ENCODE results near the gene ZNF343. TPM values are rescaled to one million over a fixed set of nuclear protein-coding genes. Genes with fewer than 3 reads are reported as not detected.

Gene ZNF343
- total RNA-seq, 1 experiment from 2014 or later, result 13.4 TPM

DNA sequence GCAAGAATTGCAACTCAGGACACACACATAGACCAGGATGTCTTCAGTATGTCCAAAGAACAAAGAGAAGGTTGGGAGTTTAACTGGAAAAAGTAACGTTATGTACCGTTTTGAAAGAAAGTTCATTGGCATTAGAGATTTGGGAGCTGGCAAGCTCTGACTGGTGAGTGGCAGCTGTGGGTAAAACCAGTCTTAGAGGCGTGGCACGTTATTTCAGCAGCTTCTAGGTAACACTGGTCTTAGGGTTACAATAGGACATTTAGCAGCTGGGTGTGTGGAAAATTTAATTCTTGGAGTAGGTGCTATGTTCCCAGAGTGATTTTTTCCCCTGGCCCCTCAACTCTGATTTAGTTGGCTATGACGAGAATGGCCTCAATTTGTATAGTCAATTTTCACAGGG, 57.3 kb downstream of the ZNF343 start:
- no peak overlapping the region for H3K27ac ChIP-seq (ENCODE audit: low read length)
- no peaks in the 10 kb centered on the region for H3K9me3 ChIP-seq (ENCODE audit: control insufficient read depth, insufficient read depth, low read depth, low read length)
- in situ Hi-C loops (cut with HindIII; ENCODE audit: low pct_unique_long_range_greater_than_20kb, low sequenced_read_pairs) (no loop called here), intact Hi-C loops (cut with micrococcal nuclease; ENCODE audit: unreplicated experiment) (loop anchor here (5.0 to 10.0 kb wide), 2 partner anchors 34 to 487 kb away; no protein-coding TSS in a partner anchor)
- BruUV-seq (replicated peaks), result no TSS peak
- no peak overlapping the region for H3K4me3 ChIP-seq (ENCODE audit: low read depth in 2 of 2, low read length in 2 of 2)
- ChIA-PET CTCF (interaction anchor here (1.6 kb wide), 1 partner anchor 244 kb away, joined by 10 read pairs; no protein-coding TSS in a partner anchor), POLR2A (interaction anchor here (0.5 kb wide), 1 partner anchor 966 kb away, joined by 3 read pairs; no protein-coding TSS in a partner anchor)
- no peak for DNase-seq (ENCODE audit: low read depth, low spot score)
- H3K27me3 ChIP-seq (ENCODE audit: control insufficient read depth, insufficient read depth, low read length), result peaks cover 5% of the 10 kb centered on the region; the same call in 1 of the 2 replicates
- no peak for ATAC-seq
- no peaks in the 10 kb centered on the region for H3K36me3 ChIP-seq (ENCODE audit: control insufficient read depth, insufficient read depth, low read length)
- TF ChIP-seq, protein P1, sequence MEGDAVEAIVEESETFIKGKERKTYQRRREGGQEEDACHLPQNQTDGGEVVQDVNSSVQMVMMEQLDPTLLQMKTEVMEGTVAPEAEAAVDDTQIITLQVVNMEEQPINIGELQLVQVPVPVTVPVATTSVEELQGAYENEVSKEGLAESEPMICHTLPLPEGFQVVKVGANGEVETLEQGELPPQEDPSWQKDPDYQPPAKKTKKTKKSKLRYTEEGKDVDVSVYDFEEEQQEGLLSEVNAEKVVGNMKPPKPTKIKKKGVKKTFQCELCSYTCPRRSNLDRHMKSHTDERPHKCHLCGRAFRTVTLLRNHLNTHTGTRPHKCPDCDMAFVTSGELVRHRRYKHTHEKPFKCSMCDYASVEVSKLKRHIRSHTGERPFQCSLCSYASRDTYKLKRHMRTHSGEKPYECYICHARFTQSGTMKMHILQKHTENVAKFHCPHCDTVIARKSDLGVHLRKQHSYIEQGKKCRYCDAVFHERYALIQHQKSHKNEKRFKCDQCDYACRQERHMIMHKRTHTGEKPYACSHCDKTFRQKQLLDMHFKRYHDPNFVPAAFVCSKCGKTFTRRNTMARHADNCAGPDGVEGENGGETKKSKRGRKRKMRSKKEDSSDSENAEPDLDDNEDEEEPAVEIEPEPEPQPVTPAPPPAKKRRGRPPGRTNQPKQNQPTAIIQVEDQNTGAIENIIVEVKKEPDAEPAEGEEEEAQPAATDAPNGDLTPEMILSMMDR (IDR thresholded peaks at IDR 0.05), result no peak
- TF ChIP-seq TCF7L2 (IDR thresholded peaks at IDR 0.05; ENCODE audit: low read depth, low read length), result no peak
- no peak for TF ChIP-seq SIN3A (IDR thresholded peaks at IDR 0.05; ENCODE audit: borderline replicate concordance, insufficient read depth, low read depth, low read length)
- no peak for TF ChIP-seq POLR2AphosphoS5 (IDR thresholded peaks at IDR 0.05; ENCODE audit: low read depth, low read length)
- H3K4me1 ChIP-seq (ENCODE audit: control insufficient read depth, insufficient read depth, low read length), result no peaks in the 10 kb centered on the region

DNA sequence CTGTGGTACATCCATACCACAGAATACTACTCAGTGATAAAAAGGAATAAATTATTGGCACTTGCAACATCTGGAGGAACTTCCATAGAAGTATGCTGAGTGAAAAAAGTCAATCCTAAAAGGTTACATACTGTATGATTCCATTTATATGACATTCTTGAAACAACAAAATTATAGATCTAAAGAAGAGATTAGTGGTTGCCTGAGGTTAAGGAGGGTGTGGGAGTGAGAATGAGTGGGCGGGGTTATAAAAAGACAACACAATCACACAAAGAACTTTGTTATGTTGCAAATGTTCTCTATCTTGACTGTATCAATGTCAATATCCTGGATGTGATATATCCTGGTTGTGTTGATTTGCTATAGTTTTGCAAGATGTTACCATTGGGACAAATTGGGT, 59.3 kb downstream of the ZNF343 start:
- intact Hi-C loops (cut with micrococcal nuclease; ENCODE audit: unreplicated experiment) (no loop called here), in situ Hi-C loops (cut with HindIII; ENCODE audit: low pct_unique_long_range_greater_than_20kb, low sequenced_read_pairs) (no loop called here)
- no peak for ATAC-seq

DNA sequence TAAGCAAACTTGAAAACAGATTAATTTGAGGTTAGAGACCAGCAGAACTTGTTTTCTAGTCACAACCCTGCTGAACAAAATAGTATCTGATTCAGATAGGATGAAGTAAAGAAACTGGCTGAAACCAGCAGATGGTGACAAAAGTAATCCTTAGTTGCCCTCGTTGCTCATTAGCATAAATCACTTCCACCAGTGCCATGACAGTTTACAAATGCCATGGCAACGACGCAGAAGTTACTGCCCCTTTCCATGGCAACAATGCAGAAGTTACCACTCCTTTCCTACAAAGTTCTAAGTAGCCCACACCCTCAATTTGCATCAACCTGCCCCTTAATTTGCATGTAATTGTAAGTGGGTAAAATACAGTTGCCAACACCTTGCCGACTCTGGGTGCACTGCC, 61.9 kb downstream of the ZNF343 start:
- intact Hi-C loops (cut with micrococcal nuclease; ENCODE audit: unreplicated experiment), result no loop called here
- no TSS peak for BruUV-seq (replicated peaks)
- no peaks in the 10 kb centered on the region for H3K9me3 ChIP-seq (ENCODE audit: control insufficient read depth, insufficient read depth, low read depth, low read length)
- H3K4me3 ChIP-seq (ENCODE audit: low read depth in 2 of 2, low read length in 2 of 2), result no peak overlapping the region
- in situ Hi-C loops (cut with HindIII; ENCODE audit: low pct_unique_long_range_greater_than_20kb, low sequenced_read_pairs), result no loop called here
- H3K27me3 ChIP-seq (ENCODE audit: control insufficient read depth, insufficient read depth, low read length), result peaks cover 5% of the 10 kb centered on the region
- H3K27ac ChIP-seq (ENCODE audit: low read length), result no peak overlapping the region
- no peaks in the 10 kb centered on the region for H3K36me3 ChIP-seq (ENCODE audit: control insufficient read depth, insufficient read depth, low read length)
- POLR2A ChIA-PET, result no interaction called here
- CTCF ChIA-PET, result interaction anchor here (1.3 kb wide), 1 partner anchor 11 kb away, joined by 3 read pairs; no protein-coding TSS in a partner anchor
- no peak for DNase-seq (ENCODE audit: low read depth, low spot score)
- ATAC-seq, result no peak
- TF ChIP-seq SIN3A (IDR thresholded peaks at IDR 0.05; ENCODE audit: borderline replicate concordance, insufficient read depth, low read depth, low read length) (no peak), POLR2AphosphoS5 (IDR thresholded peaks at IDR 0.05; ENCODE audit: low read depth, low read length) (no peak), TCF7L2 (IDR thresholded peaks at IDR 0.05; ENCODE audit: low read depth, low read length) (no peak), REST (IDR thresholded peaks at IDR 0.05; ENCODE audit: insufficient read depth in 1 of 2, low read depth in 2 of 2, low read length in 1 of 2) (no peak)
- TF ChIP-seq, protein P1 (IDR thresholded peaks at IDR 0.05), result no peak
- no peaks in the 10 kb centered on the region for H3K4me1 ChIP-seq (ENCODE audit: control insufficient read depth, insufficient read depth, low read length)

More for the DNA sequence above, 59.3 kb downstream of the ZNF343 start:
- CTCF ChIA-PET, result no interaction called here
- TF ChIP-seq, protein P1 (IDR thresholded peaks at IDR 0.05), result no peak
- TF ChIP-seq SIN3A (IDR thresholded peaks at IDR 0.05; ENCODE audit: borderline replicate concordance, insufficient read depth, low read depth, low read length), result no peak
- TF ChIP-seq POLR2AphosphoS5 (IDR thresholded peaks at IDR 0.05; ENCODE audit: low read depth, low read length), result no peak
- Histone ChIP-seq H3K4me3 (ENCODE audit: low read depth in 2 of 2, low read length in 2 of 2) (no peak overlapping the region), H3K27ac (ENCODE audit: low read length) (no peak overlapping the region), H3K9me3 (ENCODE audit: control insufficient read depth, insufficient read depth, low read depth, low read length) (no peaks in the 10 kb centered on the region), H3K4me1 (ENCODE audit: control insufficient read depth, insufficient read depth, low read length) (no peaks in the 10 kb centered on the region), H3K27me3 (ENCODE audit: control insufficient read depth, insufficient read depth, low read length) (peaks cover 5% of the 10 kb centered on the region), H3K36me3 (ENCODE audit: control insufficient read depth, insufficient read depth, low read length) (no peaks in the 10 kb centered on the region)
- no TSS peak for BruUV-seq (replicated peaks)
- DNase-seq (ENCODE audit: low read depth, low spot score), result no peak
- POLR2A ChIA-PET, result no interaction called here
